HG02840 (cell line): ENCODE data around the gene ENTHD1.

ENCODE experiments used
- ATAC-seq: cut with Tn5 transposase; IDR thresholded peaks from one replicate; pipeline ENCODE4 v1.9.1; 2021; ENCODE audit warnings: mild to moderate bottlenecking, moderate library complexity, moderate number of reproducible peaks; ENCODE audit not compliant: unreplicated experiment, low FRiP score

The ENTHD1 gene, protein sequence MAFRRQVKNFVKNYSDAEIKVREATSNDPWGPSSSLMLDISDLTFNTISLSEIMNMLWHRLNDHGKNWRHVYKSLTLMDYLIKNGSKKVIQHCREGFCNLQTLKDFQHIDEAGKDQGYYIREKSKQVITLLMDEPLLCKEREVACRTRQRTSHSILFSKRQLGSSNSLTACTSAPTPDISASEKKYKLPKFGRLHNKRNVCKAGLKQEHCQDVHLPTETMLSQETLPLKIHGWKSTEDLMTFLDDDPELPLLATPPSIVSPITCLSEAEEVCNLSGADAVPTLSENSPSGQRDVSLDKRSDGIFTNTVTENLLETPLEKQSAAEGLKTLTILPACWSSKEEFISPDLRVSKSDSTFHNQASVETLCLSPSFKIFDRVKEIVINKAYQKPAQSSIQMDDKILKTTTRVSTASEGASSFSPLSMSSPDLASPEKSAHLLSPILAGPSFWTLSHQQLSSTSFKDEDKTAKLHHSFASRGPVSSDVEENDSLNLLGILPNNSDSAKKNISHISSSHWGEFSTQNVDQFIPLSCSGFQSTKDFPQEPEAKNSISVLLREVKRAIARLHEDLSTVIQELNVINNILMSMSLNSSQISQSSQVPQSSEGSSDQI

DNA sequence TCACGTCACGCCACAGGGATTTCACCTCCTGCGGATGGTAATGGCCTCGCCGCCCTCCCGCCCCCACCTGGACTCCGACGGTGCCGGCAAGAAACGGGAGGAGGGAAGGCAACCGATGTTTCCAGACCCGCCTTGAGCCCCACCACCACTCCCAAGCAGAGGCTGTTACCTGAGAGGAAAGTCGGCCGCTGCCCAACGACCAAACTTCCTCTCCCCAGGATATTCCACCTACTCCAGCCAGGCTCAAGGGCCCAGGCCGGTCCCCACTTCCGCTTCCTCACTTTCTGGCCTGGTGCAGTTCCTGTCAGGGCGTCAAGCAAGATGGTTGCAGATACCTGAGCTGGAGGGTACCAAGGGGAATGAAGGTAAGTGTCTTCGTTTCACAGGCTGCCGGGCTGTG, at the start of gene ENTHD1:
Gene ENTHD1 (minus strand): TSS at position 235 of the 400 bp plus-strand sequence. CDS start 6,012 bp downstream, outside the sequence.
- ATAC-seq = no peak

DNA sequence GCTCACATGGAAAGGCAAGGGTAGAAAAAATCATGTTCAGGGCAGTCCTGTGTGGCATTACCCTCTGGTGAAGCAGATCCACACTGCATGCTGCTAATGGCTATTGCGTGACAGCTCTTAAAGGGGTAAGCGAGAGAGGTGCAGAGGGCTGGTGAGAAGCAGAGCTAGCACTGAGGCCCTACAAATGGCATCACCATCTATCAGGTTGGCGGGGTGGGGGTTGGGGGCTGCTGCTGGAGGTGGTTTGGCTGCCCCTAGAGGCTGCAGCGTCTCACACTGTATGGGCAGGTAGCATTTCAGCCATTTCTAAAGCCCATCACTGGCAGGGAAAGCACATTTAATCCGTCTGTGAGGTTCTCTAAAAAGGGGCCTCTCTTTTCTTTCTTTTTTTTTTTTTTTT, 49.8 kb upstream of the ENTHD1 start:
- no peak for ATAC-seq

DNA sequence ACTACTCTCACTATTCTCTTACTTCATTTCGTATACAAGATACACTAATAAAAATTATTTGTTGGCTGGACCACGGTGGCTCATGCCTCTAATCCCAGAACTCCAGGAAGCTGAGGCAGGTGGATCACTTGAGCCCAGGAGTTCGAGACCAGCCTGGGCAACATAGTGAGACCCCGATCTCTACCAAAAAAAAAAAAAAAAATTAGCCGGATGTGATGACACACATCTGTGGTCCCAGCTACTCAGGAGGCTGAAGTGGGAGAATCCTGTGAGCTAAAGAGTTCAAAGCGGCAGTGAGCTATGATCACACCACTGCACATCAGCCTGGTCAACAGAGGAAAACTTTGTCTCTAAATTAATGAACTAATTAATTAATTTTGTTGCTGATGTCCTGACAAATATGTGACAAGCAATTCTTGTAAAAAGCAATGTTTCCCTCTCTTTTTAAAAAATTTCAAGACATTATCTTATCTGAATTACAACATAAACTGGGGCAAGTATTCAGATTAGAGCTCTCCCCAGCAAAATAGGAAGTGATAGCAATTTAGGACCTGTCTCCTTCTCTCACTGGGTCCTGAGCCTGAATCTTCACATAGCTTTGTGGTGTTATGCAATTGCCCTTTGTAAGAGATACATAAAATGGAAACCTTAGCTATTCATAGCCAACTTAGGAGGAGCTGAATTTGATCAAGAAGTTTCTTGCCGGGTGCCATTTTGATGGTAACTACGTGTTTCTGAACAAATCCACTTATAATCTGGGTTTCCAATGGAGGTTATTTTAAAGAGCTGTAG, 49.1 kb upstream of the ENTHD1 start:
- no peak for ATAC-seq

DNA sequence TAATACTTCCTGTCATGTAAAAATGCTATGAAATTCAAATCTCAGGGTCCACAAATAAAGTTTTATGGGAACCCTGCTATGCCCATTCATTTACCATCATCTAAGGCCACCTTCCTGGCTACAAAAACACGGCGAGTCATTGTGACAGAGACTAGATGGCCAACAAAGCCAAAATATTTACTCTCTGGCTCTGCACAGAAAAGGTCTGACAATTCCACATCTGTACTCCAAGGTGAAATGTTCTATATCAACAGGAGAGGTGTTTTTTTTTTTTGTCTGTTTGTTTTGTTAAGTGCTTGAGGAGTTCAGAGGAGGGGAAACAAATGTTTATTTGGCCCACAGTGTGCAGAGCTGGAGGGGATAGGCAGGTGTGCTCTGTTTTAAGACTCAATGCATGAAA, 48.0 kb upstream of the ENTHD1 start:
- ATAC-seq = no peak

DNA sequence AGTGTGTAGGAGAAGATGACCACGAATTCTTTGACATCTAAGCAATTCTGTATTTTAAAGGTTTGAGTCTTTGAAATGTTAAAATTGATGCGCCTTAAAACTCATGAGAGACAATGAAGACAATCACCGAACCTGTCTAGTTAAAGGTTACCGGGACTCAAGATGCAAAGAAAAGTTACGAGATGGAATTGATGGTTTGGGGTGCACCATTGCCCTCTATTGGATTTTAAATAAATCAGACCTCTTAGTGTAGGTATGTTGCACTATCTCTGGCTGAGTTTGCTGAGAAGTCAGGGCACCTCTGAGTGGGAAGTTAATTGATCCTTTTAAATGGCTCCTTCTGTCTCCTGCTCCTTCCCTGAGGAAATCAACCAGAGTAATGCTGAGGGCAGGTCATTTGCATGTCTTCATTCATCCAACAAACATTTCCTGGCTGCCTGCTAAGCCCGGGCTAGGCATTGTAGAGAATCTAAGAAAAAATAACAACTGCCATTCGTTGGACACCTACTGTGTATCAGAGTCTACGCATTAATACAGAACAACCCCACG, 47.3 kb upstream of the ENTHD1 start:
- no peak for ATAC-seq

DNA sequence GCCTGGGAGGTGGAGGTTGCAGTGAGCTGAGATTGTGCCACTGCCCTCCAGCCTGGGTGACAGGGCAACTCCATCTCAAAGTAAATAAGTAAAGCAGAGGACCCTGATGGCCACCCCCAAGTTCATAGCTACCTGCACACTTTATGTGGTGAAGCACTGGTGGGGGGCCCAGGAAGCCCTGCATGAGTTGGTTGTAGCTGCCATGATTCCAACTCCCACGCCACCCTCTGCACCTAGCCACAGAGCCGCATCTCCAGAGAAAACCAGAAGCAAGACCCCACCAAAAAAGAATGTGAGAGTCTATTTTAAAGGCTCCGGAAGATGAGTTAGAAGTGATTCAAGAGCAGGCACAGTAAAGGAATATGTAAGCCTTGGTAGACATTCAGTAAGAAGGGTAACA, 46.3 kb upstream of the ENTHD1 start:
- ATAC-seq = no peak

DNA sequence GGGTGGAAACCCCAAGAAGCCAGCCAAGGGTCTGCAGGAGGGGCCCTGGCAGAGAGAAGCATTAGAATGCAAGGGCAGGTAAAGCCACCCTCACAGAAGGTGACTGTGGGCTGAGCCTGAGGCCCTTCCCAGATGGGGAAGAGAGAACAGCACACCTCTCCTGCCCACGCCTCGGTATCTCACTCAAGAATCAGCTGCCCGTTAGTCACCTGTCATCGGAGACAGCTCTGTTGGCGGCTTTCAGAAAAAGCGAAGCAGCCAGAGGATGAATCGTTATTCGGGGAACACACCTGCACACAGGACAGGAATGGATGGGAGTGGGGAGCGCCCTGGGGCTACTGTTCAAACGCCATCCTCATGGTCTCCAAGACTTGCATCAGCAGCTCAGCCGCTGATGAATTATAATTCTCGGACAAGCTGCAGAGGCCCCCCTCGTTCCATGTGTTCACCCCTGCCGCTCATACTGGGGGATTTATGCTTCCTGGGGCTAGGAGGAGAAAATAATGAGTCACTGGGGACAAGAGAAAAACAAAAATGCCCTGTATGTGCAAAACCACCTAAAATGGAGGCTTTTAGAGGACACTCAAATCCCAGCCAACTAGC, 45.0 kb upstream of the ENTHD1 start:
- no peak for ATAC-seq

DNA sequence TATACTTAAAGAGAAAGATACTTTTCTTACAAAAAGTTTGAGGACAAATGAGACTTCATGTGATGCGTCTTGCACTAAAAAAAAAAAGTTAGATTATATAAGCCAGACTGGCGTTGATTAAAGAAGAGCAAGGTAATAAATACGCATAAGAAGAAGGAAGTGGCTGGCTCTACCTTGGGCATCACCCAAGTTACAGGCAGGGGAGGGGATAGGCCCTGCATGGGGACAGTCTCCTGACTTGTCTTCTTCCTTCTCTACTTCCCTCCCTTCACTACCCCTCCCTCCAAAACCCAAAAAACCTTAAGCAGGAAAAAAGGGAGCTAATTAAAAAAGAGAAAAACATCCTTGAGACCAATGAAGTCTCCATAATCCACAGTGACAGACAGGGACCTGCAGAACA, 44.3 kb upstream of the ENTHD1 start:
- no peak for ATAC-seq

DNA sequence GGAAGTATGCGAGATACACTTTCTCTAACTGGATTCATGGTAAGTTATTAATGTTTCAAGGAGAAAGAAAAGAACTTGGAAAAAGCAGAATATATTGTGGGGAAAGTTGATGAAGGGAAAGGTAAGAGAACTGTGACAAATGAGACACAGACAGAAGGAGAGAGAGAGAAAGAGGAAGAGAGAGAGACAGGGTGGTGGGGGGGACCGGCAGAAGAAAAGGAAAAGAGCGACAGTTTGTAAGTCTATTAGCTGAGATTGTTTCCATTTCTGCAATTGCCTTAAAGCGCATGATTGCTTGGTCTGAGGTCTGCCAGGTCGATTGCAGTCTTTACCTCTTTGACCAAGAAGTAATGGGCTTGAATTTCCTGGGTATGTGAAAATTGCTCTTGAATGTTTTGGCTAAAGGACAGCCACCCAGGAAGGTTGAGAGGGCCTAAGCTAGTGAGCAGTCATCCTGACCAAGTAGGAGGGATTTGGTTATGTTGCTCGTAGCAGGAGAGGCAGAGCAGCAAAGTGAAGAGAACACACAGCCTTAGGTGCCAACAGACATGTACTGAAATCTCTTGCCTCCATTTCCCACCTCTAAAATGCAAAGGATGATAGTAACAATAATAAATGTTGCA, 43.1 kb upstream of the ENTHD1 start:
- no peak for ATAC-seq

DNA sequence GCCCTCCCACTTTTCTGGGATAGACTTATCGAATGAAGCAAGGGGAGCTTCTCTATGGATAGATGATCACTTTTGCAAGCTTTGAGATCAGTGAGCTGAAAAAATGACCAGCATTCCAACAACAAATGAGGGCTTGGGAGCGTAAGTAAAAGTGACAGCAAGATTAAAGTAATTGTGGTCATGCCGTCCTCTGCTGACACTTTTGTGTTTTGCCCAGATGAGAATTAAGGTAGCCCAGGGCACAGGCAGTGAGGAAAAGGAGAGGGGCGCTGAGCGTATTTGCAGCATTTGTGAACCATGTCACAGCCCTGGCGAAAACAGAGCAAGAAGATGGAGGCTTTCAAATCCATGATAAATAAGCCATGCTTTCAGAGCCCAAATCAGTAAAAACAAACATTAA, 42.1 kb upstream of the ENTHD1 start:
- no peak for ATAC-seq

DNA sequence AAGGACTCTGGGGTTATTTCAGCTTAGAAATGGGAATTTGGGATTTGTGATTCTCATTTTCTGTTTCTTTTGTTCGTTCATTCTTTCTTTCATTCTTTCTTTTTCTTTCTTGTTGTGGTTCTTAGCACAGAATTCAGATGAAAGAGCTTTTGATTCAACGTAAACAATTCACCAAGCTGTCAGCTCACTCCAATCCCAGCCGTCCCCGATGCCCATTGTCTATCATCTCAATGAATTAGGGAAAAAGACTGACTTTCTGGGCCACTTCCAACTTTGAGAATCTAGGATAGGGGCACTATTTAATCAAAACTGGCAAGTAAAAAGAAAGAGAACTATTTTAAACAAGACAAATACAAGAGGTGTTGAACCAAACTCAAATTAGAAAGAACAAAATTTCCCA, 41.6 kb upstream of the ENTHD1 start:
- ATAC-seq = no peak

DNA sequence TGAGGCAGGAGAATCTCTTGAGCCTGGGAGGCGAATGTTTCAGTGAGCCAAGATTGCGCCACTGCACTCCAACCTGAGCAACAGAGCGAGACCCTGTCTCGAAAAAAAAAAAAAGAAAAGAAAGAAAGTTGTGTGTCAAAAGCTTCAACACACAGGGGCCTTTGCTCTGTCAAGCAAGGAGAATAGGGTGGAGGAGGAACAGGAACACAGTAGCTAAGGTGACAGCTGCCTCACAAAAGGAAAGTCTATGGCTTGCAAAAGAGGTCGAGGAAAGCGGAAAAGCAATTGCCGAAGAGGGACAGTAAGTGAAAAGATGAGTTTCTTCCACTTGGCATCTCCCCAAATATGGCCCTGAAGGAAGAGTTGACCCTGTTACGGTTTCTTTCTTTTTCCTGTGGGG, 40.2 kb upstream of the ENTHD1 start:
- no peak for ATAC-seq

DNA sequence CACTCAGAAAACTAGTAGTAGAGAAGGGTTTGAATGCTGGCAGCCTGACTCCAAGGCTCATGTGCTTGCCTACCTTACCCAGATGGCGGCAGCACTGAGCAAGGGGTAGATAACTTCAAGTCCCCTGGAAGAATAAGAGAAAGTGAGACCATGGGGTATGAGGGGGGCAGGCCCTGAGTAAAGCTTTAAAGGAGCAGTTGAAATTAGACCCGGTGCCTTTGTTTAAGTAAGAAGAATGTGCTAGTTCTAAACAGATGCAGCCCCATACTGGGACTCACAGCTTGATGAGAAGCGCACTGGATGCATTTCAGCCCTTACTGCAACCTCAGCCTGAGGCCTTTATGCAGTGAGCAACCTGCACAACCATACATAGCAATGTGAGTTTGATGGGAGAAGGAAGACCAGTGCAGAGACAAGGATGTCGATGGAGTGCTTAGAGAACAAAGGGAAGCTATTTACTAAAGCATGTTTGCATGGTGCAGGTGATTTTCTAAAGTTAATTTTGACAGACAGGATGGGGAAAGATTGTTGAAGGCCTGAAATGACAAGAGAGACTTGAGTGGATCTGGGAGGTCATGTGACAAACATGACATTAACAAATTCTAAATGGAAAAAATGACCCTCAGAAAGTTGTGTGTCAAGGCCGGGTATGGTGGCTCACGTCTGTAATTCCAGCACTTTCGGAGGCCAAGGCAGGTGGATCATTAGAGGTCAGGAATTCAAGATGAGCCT, 39.5 kb upstream of the ENTHD1 start:
- no peak for ATAC-seq

DNA sequence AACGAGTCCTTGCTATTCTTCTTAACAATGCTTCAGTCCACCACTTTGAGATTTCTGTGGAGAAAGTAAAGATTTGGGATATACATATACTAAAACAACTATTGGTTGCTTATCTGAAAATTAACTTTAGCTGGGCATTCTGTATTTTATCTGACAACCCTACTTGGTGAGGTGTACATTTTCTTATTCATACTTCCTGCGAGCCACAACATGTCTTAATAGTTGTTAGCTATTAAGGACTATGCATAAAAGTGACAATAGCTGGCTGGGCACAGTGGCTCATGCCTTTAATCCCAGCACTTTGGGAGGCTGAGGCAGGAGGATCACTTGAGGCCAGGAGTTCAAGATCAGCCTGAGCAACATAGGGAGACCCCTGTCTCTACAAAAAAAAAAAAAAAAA, 38.6 kb upstream of the ENTHD1 start:
- no peak for ATAC-seq

DNA sequence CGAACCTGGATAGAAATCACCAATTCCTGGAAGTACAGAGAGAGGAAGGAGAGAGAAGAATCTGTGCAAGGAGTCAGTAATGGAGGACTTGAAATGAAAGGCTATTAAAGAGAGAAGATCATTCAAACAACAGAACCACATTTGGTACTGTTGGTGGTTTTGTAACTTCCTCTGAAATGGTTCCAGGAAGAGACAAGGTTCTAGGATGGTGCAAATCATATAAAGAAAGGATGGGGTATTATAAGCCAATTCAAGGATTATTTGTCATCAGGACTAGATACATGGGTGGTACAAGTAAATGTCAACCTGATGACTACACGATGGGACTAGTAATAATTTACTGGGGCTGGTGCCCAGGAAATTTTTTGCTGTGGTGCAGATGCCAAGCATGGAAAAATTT, 37.7 kb upstream of the ENTHD1 start:
- ATAC-seq = no peak

DNA sequence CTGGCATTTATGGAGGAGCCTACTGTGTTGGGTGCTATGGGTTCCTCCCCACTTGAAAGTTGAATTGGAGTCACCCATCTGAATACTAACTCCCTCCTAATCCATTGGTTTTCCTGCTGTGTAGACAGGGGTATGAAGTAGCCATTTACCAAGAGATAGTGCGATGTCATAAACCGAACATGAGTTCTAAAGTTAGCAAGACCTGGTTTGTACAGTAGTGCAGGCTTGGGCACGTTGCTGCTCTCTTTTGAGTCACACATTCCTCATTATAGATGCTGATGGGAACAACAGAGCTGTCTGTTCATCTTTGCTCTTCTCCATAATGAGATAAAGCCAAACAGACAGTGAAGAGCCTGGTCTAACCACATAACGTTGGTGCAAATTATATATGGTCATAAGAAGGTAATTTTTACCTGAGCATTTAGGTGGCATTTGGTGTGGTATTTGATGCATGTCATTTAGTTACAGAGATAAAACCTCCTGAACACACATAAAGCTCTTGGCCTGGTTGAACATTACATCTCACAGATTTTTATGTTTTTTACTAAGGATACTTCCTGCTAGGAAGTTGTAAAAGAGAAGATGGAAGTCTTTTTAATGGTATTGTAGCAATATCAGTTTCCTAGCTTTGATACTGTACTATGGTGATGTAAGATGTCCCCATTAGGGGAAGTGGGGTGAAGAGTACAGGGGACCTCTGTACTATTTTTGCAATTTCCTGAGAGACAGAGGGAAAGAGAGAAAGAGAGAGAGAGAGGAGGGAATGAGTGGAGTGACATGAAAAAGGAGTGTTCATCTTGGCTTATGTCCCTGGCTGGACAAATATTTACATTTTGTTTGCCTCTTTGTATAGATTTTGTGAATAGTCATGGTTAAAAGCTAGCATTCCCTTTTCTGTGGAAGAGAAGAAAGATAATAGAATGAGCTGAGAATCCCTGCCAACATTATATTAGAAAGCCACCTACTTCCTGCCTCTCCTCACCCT, 35.3 kb upstream of the ENTHD1 start:
- no peak for ATAC-seq

DNA sequence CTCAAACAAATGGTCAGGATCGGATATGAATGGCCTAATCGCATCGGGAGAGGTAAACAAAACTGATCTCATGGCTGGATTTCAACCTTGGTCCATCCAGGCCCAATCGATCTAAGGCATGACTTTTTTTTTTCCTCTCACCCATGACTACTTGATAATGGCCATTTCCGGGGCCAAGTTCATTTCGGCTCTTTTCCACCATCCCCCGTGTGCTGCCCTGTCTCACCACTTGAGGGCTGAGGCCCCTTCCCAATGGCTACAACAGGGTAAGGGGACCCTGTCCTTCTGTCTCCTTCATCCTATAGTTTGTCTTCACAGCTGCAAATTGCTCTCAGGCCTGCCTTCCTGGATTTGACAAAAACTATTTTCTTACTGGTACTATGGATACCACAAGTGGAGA, 34.0 kb upstream of the ENTHD1 start:
- ATAC-seq = no peak

DNA sequence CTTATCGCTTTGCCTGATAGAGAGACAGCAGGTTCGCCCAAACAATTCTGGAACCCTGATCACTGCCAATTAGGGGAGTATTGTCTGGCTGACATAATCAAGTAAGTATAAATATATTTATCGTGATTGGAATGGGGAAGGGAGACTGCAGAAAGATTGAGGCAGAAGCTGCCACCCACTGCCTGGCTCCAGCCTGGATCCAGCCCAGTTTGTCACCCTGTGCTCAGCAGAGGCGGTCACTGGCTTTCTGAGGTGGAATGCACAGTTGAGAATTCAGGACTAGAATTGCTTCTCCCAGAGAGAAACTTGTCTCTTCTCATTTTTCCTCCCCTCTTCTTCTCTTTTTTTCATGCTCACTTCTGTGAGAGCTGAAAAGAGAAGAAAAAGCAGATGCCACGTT, 33.2 kb upstream of the ENTHD1 start:
- no peak for ATAC-seq
